Tibial nerve (tissue), 4 donors: Measurements from ENCODE around the gene NADK. TPM values are rescaled to one million over a fixed set of nuclear protein-coding genes. Genes with fewer than 3 reads are reported as not detected.

Experiments used
- DNase-seq, 2 donors: peaks; one replicate each; pipeline ENCODE4 v3.0.0-alpha.2; 2019; ENCODE audit warnings: low spot score in 2 of 2
- H3K27ac ChIP-seq, 4 donors: fragments of 200-600 bp; sonication (generic) in 3 of 4; one replicate each; pipeline ENCODE4 v1.5.1; 2017 to 2019; ENCODE audit warnings: mild to moderate bottlenecking in 1 of 4
- H3K27me3 ChIP-seq, 2 donors: fragments of 200-600 bp; sonication (generic) in 1 of 2; one replicate each; pipeline versions ENCODE4 v1.5.1 to v1.6.0; 2017 to 2019
- H3K36me3 ChIP-seq, 3 donors: fragments of 200-600 bp; sonication (generic); one replicate each; pipeline ENCODE4 v1.5.1; 2018 to 2019
- H3K4me1 ChIP-seq, 4 donors: fragments of 200-600 bp; sonication (generic) in 3 of 4; one replicate each; pipeline ENCODE4 v1.5.1; 2017 to 2019
- H3K4me3 ChIP-seq, 4 donors: fragments of 200-600 bp; sonication (generic) in 3 of 4; one replicate each; pipeline ENCODE4 v1.5.1; 2017 to 2019; ENCODE audit warnings: mild to moderate bottlenecking in 1 of 4, moderate library complexity in 1 of 4
- H3K9me3 ChIP-seq, 4 donors: fragments of 200-600 bp; sonication (generic) in 3 of 4; one replicate each; pipeline ENCODE4 v1.5.1; 2017 to 2019
- EP300 ChIP-seq, 2 donors: sonication (generic); formaldehyde crosslinking; IDR thresholded peaks; one replicate each; pipeline ENCODE4 v1.6.1; 2017; ENCODE audit warnings: antibody characterized with exemption in 2 of 2, mild to moderate bottlenecking in 1 of 2
- POLR2A ChIP-seq, 2 donors: fragments of 450-650 bp; IDR thresholded peaks; one replicate each; pipeline ENCODE4 v1.6.1; 2017; ENCODE audit warnings: antibody characterized with exemption in 2 of 2, mild to moderate bottlenecking in 2 of 2, moderate library complexity in 2 of 2
- WGBS, 2 donors: methylation state at CpG; one replicate each; pipeline ENCODE4 v1.1.5; 2018; 5-methylcytosine and 5-hydroxymethylcytosine counted together
- total RNA-seq, 4 donors: library from RNA; depleted of rRNA; stranded (reverse); fragments of >200 nt; gene quantifications; one replicate each; pipeline ENCODE4 v1.1.0, GENCODE V29; 2016
- TF ChIP-seq, protein P1 (sequence below), 5 experiments: fragments of 200-600 bp in 3 of 5; fragments of 450-650 bp in 2 of 5; sonication (generic) in 3 of 5; IDR thresholded peaks; one replicate each; pipeline ENCODE4 v1.5.1; 2016 to 2019; ENCODE audit warnings: antibody characterized with exemption in 5 of 5, mild to moderate bottlenecking in 3 of 5, moderate library complexity in 2 of 5

NADK gene
- total RNA-seq, 4 donors from 2014 or later, result 111 to 145 (median 119) TPM

DNA sequence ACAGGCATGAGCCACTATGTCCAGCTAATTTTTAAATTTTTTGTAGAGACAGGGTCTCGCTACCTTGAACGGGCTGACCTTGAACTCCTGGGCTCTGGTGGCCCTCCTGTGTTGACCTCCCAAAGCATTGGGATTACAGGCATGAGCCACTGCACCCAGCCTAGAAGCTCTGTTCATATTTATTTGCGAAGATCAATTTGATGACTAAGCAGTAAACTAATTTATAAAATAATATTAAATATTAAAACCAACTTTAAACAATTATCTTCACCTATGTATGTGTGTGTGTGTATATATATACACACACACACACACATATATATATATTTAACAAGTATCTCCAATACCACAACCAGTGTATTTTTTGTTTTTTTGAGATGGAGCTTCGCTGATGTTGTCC lies 4.4 kb downstream of the NADK start:
- TF ChIP-seq POLR2A (IDR thresholded peaks at IDR 0.05), result no peak
- TF ChIP-seq, protein P1, sequence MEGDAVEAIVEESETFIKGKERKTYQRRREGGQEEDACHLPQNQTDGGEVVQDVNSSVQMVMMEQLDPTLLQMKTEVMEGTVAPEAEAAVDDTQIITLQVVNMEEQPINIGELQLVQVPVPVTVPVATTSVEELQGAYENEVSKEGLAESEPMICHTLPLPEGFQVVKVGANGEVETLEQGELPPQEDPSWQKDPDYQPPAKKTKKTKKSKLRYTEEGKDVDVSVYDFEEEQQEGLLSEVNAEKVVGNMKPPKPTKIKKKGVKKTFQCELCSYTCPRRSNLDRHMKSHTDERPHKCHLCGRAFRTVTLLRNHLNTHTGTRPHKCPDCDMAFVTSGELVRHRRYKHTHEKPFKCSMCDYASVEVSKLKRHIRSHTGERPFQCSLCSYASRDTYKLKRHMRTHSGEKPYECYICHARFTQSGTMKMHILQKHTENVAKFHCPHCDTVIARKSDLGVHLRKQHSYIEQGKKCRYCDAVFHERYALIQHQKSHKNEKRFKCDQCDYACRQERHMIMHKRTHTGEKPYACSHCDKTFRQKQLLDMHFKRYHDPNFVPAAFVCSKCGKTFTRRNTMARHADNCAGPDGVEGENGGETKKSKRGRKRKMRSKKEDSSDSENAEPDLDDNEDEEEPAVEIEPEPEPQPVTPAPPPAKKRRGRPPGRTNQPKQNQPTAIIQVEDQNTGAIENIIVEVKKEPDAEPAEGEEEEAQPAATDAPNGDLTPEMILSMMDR (IDR thresholded peaks at IDR 0.05), result no peak
- TF ChIP-seq EP300 (IDR thresholded peaks at IDR 0.05), result no peak
- 97 to 98% methylated on average over 4 of the region's 4 CpGs for WGBS, 2 donors
- Histone ChIP-seq H3K4me1 (peaks cover 0 to 44% (median 33%) of the 10 kb centered on the region in 4 donors), H3K4me3 (no peak overlapping the region), H3K27me3 (no peaks in the 10 kb centered on the region), H3K36me3 (peaks cover 0 to 40% (median 0%) of the 10 kb centered on the region in 3 donors), H3K27ac (no peak overlapping the region), H3K9me3 (peaks cover 0 to 21% (median 2%) of the 10 kb centered on the region in 4 donors)
- no peak for DNase-seq

- TF ChIP-seq EP300 (IDR thresholded peaks at IDR 0.05), result no peak
- no peak for TF ChIP-seq POLR2A (IDR thresholded peaks at IDR 0.05)
- TF ChIP-seq, protein P1 (IDR thresholded peaks at IDR 0.05), result no peak
- Histone ChIP-seq H3K27ac (no peak overlapping the region), H3K36me3 (peaks cover 0 to 65% (median 0%) of the 10 kb centered on the region in 3 donors), H3K4me3 (no peak overlapping the region), H3K4me1 (peaks cover 0 to 25% (median 14%) of the 10 kb centered on the region in 4 donors), H3K27me3 (no peaks in the 10 kb centered on the region), H3K9me3 (peaks cover 0 to 21% (median 2%) of the 10 kb centered on the region in 4 donors)
- 94 to 95% methylated on average over 3 of the region's 3 CpGs for WGBS, 2 donors
- DNase-seq, result no peak
These were observed 7.2 kb downstream of the NADK start for GRCh38 chr1:1771096-1771495.

- peaks cover 0 to 67% (median 0%) of the 10 kb centered on the region in 3 donors for H3K36me3 ChIP-seq
- H3K27ac ChIP-seq, result no peak overlapping the region
- TF ChIP-seq, protein P1 (IDR thresholded peaks at IDR 0.05), result no peak
- TF ChIP-seq POLR2A (IDR thresholded peaks at IDR 0.05) (no peak), EP300 (IDR thresholded peaks at IDR 0.05) (no peak)
- H3K4me3 ChIP-seq, result no peak overlapping the region
- no peaks in the 10 kb centered on the region for H3K27me3 ChIP-seq
- DNase-seq, result no peak
- peaks cover 0 to 21% (median 2%) of the 10 kb centered on the region in 4 donors for H3K9me3 ChIP-seq
- WGBS, 2 donors, result 95 to 98% methylated on average over 3 of the region's 3 CpGs
- peaks cover 0 to 15% (median 5%) of the 10 kb centered on the region in 4 donors for H3K4me1 ChIP-seq
These were observed 8.2 kb downstream of the NADK start for GRCh38 chr1:1770102-1770501.

DNA sequence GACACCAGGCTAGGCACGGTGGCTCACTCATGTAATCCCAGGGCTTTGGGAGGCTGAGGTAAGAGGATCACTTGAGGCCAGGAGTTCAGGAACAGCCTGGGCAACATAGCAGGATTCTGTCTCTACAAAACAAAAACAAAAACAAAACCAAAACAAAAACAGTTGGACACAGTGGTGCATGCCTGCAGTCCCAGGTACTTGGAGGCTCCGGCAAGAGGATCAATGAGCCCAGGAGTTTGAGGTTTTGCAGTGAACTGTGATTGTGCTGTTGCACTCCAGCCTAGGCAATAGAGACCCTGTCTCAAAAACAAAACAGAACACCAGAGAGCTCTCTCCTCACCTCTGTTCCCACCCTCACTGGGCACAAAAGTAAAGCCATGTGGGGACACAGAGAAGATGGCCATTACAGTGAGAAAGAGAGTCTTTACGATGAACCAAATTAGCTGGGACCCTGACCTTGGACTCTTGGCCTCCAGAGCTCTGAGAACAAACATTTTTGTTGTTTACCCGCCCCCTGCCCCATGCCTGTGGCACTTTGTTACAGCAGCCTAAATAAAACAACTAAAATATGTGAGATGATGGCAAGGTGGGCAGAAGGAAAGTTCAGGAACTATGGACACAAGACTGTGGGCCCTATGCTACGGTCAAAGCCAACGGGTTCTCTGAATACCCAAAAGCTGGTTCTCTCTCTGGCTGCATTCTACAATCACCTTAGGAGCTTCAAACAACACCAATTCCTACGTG lies 9.8 kb downstream of the NADK start:
- H3K9me3 ChIP-seq, result peaks cover 0 to 21% (median 2%) of the 10 kb centered on the region in 4 donors
- 88 to 89% methylated on average over 7 of the region's 7 CpGs for WGBS, 2 donors
- DNase-seq, result no peak
- H3K27me3 ChIP-seq, result no peaks in the 10 kb centered on the region
- peaks cover 0 to 13% (median 0%) of the 10 kb centered on the region in 4 donors for H3K4me1 ChIP-seq
- TF ChIP-seq, protein P1 (IDR thresholded peaks at IDR 0.05), result no peak
- no peak for TF ChIP-seq POLR2A (IDR thresholded peaks at IDR 0.05)
- TF ChIP-seq EP300 (IDR thresholded peaks at IDR 0.05), result no peak
- H3K4me3 ChIP-seq, result no peak overlapping the region
- H3K36me3 ChIP-seq, result peaks cover 0 to 83% (median 9%) of the 10 kb centered on the region in 3 donors
- H3K27ac ChIP-seq, result no peak overlapping the region

- WGBS, 2 donors, result 90 to 93% methylated on average over 23 of the region's 23 CpGs
- Histone ChIP-seq H3K27ac (no peak overlapping the region), H3K4me1 (peaks cover 0 to 13% (median 0%) of the 10 kb centered on the region in 4 donors), H3K36me3 (peaks cover 0 to 86% (median 22%) of the 10 kb centered on the region in 3 donors), H3K4me3 (no peak overlapping the region), H3K27me3 (no peaks in the 10 kb centered on the region), H3K9me3 (peaks cover 0 to 3% (median under 1%) of the 10 kb centered on the region in 4 donors)
- no peak for DNase-seq
- TF ChIP-seq POLR2A (IDR thresholded peaks at IDR 0.05), result no peak
- TF ChIP-seq, protein P1 (IDR thresholded peaks at IDR 0.05), result no peak
- no peak for TF ChIP-seq EP300 (IDR thresholded peaks at IDR 0.05)
These were observed 13.3 kb downstream of the NADK start for GRCh38 chr1:1764876-1765470.
